Renal pelvis (tissue), 4 donors: ENCODE results near the gene BBX. TPM values are rescaled to one million over a fixed set of nuclear protein-coding genes. Genes with fewer than 3 reads are reported as not detected.
A peak's percentile ranks its signal among the peaks of the same experiment; 100 is the strongest.
"Not testable (repeated sequence)": the region's sequence is repeated elsewhere in the genome, so short reads cannot be mapped to it uniquely, and the experiment has no call there.

Experiments
- DNase-seq: peaks from one replicate; pipeline ENCODE4 v3.0.0-alpha.2; 2013
- polyA plus RNA-seq, 3 donors: library from polyadenylated mRNA; unstranded; fragments of 120-200 nt; gene quantifications; one replicate each; pipeline ENCODE4 v1.2.1, GENCODE V29; 2013; ENCODE audit not compliant: insufficient read length in 3 of 3

The BBX gene
- polyA plus RNA-seq, 3 donors = 64.8 to 67.1 (median 65.2) TPM

- no peak for DNase-seq
These were observed 157.9 kb downstream of the BBX start for GRCh38 chr3:107680698-107681097.

- DNase-seq = no peak
These were observed 158.6 kb downstream of the BBX start for GRCh38 chr3:107681396-107681795.

- no peak for DNase-seq
These were observed 159.8 kb downstream of the BBX start for GRCh38 chr3:107682580-107682979.

GRCh38 chr3:107683447-107683846 is 160.7 kb downstream of the BBX start:
- DNase-seq = no peak

GRCh38 chr3:107684431-107684925 is 161.7 kb downstream of the BBX start:
- no peak for DNase-seq

- no peak for DNase-seq
These were observed 162.6 kb downstream of the BBX start for GRCh38 chr3:107685383-107685782.

- no peak for DNase-seq
These were observed 164.4 kb downstream of the BBX start for GRCh38 chr3:107687056-107687581.

GRCh38 chr3:107689355-107689754 is 166.6 kb downstream of the BBX start:
- no peak for DNase-seq

- peak; percentile 36 for DNase-seq
These were observed 167.9 kb downstream of the BBX start for GRCh38 chr3:107690522-107691138.

- not testable (repeated sequence) for DNase-seq
These were observed 169.2 kb downstream of the BBX start for GRCh38 chr3:107691984-107692383.

GRCh38 chr3:107697348-107697747 is 174.6 kb downstream of the BBX start:
- DNase-seq = not testable (repeated sequence)

GRCh38 chr3:107697855-107698254 is 175.1 kb downstream of the BBX start:
- not testable (repeated sequence) for DNase-seq

GRCh38 chr3:107699682-107700081 is 176.9 kb downstream of the BBX start:
- DNase-seq = no peak

- DNase-seq = no peak
These were observed 178.5 kb downstream of the BBX start for GRCh38 chr3:107701299-107701698.

- DNase-seq = no peak
These were observed 181.7 kb downstream of the BBX start for GRCh38 chr3:107704477-107704876.

- no peak for DNase-seq
These were observed 182.3 kb downstream of the BBX start for GRCh38 chr3:107705046-107705445.

- DNase-seq = no peak
These were observed 188.1 kb downstream of the BBX start for GRCh38 chr3:107710851-107711250.

- DNase-seq = no peak
These were observed 194.0 kb downstream of the BBX start for GRCh38 chr3:107716734-107717133.

- DNase-seq = no peak
These were observed 195.8 kb downstream of the BBX start for GRCh38 chr3:107718547-107718946.

- DNase-seq = no peak
These were observed 204.3 kb downstream of the BBX start for GRCh38 chr3:107727102-107727501.

GRCh38 chr3:107729686-107730085 is 206.9 kb downstream of the BBX start:
- no peak for DNase-seq

GRCh38 chr3:107734317-107734716 is 211.6 kb downstream of the BBX start:
- no peak for DNase-seq

GRCh38 chr3:107737914-107738313 is 215.2 kb downstream of the BBX start:
- DNase-seq = no peak
